NCI-H748 treated with DMSO at 0.1 percent for 48 hours (cell line): ENCODE results near the gene MANBA.

Experiments used
- DNase-seq: peaks from one replicate; lab custom pipeline; 2025; lab: John Stamatoyannopoulos, UW

MANBA gene

GRCh38 chr4:102592256-102592655, 168.5 kb downstream of the MANBA start:
- DNase-seq = no peak

- DNase-seq = no peak
These were observed 171.0 kb downstream of the MANBA start for GRCh38 chr4:102589743-102590142.

DNA sequence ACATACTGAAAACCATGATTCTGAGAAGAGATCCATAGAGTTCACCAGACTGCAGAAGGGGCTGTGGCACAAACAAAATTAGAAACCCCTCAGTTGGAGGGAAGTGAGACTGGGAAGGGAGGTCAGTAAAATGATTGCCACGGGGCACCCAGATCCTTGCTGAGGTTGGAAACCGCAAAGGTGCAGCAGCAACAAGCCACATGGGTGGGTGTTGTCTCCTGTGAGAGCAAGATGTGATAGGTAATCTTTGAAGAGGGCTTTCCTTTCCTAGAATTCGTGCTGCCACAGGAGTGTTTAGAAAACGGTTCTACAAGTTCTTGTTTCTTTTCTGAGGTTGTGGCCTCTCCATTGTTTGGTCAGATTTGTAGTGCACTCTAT, 174.1 kb downstream of the MANBA start:
- no peak for DNase-seq

GRCh38 chr4:102586002-102586643, 174.6 kb downstream of the MANBA start:
- no peak for DNase-seq

DNA sequence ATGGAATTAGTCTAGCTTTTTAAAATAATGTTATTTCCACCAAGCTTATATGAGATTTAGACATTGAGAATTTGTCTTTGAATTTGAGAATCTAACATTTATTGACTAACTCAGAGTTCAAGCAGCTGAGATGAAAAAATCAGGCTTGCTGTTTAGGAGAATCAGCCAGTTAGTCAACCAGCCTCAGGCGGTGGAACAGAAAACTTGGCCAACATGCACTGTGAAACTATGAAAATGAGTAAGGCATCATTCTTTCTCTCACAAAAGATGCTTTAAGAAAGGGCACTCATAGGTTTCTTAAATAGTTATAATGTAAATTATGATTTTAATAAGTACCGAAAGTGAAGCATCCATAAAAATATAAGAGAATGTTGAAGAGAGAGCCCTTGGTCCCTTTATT, 175.4 kb downstream of the MANBA start:
- no peak for DNase-seq

DNA sequence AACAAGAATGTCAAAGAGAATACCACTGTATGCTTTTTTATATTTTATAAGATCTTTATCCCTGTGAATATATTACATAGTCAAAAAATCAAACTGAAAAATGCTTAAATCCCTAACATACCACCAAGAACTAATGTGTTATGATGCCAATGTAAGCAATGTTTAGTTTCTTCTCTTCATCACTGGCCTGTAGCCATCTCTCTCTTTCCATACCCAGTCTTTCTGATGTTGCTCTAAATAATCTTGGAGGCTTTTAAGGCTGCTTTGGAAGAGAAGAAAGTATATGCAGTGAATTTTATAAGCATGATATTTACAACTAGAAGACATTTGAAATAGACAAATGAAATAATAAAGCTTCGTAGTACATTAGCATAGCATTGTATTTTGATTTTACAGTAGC, 176.7 kb downstream of the MANBA start:
- DNase-seq = no peak
